NCI-H82 treated with DMSO at 0.1 percent for 48 hours (cell line): ENCODE data around the gene KRTAP5-6.
"Not testable (repeated sequence)": the region's sequence is repeated elsewhere in the genome, so short reads cannot be mapped to it uniquely, and the experiment has no call there.

Source experiments
- DNase-seq: peaks from one replicate; lab custom pipeline; 2025; ENCODE audit not compliant: unreplicated experiment; lab: John Stamatoyannopoulos, UW

KRTAP5-6 gene

DNA sequence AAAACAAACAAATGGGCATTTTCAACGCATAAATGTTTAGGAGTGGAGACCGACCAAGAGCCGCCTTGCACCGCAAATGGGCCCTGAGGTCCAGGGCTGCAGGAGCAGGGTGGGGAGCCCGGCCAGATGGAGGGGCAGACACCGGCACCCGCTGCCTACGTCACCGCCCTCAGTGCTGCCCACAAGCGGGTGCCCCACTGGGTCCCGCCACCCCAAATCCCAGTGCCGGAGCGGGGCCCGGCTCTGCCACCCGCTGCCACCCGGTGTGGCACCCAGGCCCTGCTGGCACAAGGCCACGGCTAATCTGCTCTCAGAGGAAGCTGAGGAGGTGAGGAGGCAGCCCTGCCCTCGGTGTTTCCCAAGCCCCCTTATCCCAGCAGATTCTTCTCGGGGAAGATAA is 13.8 kb upstream of the KRTAP5-6 start:
- not testable (repeated sequence) for DNase-seq

DNA sequence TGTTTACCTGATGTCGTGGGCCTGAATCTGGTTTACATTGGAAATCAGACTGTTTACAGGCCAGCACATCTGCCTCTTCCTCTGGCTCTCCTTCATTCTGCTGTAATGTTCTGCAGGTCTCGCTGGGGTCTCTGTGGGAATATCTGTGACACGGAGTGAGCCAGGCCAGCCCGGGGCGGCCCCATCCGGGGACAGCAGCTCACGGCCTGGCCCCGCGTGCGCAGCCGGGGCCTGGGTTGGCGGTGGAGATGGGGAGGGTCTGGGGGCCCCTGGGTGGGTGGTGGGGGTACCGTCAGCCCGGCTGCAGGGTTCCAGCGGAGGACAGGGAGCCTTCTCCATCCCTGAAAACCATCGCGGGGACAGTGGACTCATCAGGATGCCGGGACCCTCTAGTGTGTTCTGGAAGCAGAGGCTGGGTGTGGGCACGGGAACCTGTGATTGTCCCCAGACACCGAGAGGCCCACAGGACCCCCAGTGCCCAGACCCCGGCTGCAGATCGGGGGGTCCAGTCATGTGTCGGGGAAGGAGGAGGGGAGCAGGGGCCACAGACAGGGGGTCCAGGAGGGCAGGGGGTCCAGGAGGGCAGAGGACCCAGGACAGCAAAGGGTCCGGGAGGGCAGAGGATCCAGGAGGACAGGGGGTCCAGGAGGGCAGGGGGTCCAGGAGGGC is 13.0 kb upstream of the KRTAP5-6 start:
- not testable (repeated sequence) for DNase-seq

DNA sequence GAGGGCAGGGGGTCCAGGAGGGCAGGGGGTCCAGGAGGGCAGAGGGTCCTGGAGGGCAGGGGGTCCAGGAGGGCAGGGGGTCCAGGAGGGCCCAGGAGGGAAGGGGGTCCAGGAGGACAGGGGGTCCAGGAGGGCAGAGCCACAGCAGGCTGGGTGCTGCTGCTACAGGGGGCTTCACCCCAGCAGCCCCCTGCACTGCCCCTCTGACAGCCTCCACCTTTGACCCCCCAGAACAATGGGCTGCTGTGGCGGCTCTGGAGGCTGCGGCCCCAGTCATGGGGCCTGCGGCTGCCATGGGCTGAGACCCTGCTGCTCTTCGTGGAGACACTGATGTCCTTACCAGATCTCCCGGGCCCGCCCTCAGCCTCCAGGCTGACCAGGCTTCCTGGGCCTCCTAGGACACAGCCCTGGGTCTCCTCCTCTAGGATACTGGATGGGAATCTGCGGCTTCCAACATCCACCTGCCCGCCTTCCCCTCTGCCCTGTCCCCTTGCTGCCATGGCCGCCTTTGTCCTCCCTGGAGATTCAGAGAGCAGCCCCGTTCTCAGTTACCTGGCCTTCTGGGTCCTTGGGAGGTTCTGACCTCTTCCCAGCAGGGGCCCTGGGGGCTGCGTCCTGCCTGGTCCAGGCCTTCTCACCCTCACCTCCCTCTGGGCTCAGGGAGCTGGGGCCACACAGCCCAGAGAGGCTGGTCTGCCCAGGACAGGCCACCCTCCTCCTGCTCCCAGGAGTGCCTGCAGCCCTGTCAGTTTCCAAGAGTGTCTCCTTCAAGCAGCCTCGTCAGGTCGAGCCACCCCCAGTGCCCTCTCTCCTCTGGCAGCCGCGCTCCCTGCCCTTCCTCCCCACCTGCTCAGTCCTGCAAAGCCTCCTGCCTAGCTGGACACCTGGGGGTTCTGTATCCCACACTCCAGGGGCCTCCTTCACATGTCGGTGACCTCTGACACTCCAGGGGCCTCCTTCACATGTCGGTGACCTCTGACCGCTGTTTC is 11.8 kb upstream of the KRTAP5-6 start:
- not testable (repeated sequence) for DNase-seq

DNA sequence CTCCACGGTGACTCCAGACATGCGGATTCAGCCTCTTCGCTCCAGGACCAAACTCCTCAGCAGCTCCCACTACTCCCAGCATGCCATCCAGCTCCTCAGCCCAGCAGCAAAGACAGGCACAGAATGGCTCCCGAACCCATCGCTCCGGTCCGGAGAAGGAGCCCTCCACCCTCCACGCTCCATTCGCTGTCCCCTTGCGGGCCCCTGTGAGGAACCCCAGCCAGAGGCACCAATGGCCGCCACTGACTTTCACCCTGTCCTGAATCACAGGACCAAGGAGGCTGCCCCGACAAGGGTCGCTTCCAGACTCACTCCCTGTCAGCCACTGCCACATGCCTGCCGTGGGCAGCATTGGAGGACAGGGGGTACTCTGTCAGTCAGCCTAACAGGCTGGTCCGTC is 10.8 kb upstream of the KRTAP5-6 start:
- DNase-seq, result not testable (repeated sequence)

DNA sequence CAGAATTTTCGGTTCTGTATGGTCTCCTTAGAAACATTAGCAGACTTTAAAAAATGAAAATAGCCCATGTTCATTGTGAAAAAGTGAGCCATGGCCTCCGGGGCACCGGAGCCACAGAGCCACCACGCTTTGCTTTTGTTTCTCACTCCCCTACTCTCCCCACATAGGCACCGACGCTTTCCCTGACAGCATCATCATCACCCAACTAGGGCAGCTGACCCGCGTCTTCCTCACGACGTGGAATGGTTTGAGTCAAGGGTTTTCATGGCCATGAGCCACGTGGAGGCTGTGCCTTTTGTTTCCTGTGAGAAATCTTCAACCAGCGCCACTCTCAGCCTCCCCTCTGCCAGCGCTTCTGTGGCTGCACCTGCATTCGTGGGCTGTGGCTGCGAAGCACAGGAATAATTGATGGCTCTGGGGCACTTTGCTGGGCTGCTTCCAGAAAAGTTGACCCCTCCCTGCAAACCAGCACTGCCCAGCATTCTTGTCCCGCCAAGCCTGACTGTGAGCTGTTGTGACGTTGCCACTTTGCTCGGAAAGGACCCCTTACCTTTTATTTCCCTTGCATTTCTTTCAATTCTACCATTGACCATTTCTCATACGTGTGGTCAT is 8.6 kb upstream of the KRTAP5-6 start:
- not testable (repeated sequence) for DNase-seq

DNA sequence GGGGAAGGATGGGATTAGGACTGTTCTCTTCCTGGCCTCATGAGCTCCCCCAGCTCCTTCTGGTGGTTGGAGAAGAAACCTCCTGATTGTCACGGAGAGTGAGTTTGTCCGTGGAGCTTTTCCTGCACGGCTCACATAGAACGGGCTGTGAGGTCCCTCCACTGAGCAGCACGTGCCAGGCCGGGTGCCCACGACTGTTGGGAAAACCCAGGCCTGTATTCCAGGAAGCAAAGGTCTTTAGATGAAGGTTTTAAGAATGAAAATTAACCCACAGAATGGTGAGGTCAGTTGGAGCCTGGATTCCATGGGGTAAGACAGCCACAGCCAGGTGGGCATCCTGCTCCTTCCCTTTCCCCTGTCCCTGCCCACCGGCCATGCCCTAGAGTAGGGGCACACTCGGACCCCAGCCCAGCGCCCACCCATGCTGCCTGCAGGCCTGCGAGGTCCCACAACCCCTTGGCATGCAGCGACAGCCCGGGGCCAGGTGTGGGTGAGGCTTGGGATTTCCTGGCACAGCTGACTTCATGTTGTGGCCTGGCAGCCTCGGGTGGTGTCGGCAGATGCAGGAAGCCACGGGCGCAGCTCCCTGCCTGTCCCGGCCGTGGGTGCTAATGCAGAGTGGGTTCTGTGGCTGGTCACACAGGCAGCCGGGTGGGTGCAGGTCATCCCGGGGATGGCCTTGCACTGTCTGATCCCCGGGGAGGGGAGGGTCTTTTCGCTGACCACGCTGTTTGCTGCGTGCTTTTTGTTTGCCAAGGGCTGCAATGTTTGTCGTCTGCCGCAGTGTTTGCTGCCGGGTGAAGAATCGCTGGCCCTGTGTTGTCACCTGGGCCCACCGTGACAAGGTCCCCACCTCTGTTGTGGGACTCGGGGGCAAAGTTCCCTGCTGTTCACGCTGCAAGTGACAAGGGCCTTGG is 7.5 kb upstream of the KRTAP5-6 start:
- DNase-seq, result not testable (repeated sequence)

DNA sequence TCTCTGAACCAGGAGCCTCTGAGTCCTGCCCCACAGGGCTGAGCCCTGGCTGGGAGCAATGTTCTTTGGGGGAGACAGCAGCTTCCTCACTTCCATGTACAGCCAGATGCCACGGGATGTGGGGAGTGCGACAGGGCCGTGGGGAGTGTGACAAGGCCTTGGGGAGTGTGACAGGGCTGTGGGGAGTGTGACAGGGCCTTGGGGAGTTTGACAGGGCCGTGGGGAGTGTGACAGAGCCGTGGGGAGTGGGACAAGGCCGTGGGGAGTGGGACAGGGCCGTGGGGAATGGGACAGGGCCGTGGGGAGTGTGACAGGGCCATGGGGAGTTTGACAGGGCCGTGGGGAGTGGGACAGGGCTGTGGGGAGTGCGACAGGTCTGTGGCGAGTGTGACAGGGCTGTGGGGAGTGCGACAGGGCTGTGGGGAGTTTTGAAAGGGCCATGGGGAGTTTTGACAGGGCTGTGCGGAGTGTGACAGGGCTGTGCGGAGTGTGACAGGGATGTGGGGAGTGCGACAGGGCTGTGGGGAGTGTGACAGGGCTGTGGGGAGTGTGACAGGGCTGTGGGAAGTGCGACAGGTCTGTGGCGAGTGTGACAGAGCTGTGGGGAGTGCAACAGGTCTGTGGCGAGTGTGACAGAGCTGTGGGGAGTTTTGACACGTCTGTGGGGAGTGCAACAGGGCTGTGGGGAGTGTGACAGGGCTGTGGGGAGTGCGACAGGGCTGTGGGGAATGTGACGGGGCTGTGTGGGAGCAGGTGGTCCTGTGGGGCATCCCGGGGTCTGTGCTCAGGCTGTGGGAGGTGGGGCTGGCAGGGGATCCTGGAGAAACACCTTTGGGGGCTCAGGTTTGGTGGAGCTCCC is 6.6 kb upstream of the KRTAP5-6 start:
- DNase-seq, result no peak

DNA sequence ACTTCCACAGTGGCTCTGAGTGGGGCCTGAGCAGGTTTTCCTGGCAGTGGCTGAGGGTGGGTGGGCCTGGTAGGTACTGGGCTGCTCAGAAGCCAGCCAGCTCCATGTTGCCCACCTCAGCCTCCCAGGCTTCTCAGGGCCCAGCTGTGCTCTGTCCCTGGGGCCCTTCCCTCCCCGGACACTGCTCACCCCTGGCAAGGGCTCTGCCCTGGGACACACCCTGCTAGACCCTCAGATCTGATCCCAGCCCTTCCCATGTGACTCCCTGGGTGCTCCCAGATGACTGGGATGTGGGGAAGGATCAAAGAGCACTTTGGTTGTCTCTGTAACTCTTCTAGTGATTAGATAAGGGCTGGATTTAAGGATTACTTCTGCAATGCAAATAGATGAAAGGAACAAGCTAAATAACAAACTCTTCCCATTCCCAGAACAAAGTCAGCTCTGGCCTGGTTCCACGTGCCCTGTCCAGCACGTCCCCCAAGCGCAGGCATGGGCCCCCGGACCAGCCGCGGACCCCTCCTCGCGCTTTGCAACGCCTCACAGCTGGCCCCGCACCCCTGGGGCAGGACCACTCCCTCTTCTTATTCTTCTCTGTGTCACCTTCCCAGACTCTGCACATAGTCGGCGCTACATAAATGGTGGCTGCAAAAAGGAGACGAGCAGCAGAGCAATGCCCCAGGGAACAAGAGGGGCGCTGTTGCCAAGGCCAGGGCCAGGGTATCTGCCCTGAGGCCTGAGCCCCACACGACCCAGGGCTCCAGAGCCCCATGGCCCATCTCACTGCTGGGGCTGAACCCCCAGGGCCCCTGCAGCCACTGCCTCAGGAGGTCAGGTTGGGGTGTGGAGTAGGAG is 5.7 kb upstream of the KRTAP5-6 start:
- no peak for DNase-seq

DNA sequence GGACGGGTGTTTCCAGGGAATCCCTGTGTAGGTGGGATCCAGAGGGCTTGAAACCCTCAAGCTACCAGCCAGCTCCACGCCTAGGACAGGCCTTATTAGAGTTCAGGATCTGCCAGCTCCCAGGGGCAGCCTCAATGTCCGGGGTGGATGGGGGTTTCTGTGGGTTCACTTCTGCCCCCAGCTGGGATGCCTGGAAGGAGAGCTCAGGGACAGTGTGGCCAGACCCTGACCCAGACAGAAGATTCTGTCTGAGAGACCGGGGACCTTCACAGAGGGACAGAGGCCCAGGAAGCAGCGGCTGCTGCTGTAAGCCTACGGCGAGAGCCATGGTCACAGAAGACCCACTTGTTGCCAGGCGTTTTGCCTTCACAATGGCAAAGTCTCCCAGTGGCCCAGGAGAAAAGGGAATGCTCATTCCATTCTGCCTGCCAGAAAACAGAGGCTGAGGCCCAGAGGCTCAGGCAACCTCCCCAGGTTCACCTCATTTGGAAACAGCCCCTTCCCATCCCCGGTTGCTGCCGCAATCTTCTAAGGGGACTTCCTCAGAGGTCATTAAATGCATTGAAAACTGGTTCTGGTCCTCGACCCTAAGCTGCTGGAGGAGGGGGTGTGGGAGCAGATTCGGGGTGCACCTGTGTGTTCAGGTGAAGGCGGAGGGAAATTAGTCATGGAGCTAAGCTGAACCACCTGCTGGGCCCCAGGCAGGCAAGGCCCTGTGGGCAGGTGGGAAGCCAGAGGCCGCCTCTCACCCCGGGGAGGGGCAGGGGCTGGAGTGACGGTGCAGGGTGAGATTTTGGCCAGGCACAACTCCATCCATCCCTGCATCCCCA is 4.9 kb upstream of the KRTAP5-6 start:
- DNase-seq, result no peak

DNA sequence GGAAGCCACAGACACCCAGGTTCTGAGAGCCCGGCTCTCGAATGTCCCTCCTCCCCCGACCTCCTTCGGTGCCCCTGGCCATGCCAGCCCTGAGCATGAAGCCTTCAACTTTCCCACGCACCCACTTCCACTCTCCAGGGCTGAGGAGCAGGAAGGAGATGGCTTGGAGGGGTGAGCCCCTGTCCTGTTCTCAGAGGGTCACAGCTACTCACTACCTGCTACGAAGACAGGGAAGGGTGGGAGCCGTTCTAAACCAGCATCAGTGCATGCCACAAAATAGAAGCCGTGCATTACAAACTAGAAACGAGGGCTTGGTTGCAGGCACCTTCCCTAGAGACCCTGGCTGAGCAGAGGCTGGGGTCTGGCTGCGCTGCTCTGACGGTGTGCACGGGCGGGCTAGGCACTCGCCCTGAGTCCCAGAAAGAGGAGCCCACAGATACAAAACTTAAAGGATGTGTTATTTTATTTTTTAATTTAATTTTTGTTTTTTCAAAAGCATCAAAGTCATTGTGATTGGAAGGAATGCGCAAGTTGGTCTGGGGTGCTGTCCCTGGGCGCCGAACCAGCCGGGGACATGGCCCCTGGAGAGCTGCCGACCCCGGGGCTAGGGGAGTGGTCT is 4.2 kb upstream of the KRTAP5-6 start:
- DNase-seq, result no peak

DNA sequence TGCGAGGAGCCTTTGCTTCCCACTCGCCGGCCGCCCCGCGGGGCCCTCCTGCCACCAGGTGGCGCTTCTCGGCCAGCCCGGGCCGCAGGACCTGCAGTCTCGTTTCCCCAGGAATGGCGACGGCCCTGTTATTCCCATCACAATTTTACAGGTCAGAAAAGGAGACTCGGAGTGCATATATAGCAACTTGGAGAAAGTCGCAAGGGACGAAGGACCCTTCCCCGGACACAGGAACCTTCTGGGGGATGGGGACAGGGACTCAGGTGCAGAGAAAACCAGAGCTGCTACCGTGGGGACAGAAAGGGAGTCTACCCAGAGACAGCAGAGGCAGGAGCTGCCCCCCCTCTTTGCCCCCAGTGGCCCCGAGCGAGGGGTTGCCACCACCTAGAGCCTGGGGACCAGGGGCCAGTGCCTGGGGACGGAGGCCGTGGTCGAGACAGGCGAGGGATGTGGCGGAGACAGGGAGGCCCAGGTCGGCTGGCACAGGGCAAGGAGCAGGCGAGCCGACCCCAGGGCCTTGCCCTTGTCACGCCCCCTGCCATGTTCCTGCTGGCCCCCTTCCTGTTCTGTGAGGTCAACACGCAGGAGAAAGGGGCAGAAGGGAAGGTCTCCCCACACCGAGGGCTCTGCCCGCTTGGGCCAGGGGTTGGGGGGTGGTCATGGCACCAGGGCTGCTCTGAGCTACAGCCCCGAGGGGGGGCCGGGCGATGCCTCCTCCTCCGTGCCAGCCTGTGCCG is 3.5 kb upstream of the KRTAP5-6 start:
- no peak for DNase-seq

DNA sequence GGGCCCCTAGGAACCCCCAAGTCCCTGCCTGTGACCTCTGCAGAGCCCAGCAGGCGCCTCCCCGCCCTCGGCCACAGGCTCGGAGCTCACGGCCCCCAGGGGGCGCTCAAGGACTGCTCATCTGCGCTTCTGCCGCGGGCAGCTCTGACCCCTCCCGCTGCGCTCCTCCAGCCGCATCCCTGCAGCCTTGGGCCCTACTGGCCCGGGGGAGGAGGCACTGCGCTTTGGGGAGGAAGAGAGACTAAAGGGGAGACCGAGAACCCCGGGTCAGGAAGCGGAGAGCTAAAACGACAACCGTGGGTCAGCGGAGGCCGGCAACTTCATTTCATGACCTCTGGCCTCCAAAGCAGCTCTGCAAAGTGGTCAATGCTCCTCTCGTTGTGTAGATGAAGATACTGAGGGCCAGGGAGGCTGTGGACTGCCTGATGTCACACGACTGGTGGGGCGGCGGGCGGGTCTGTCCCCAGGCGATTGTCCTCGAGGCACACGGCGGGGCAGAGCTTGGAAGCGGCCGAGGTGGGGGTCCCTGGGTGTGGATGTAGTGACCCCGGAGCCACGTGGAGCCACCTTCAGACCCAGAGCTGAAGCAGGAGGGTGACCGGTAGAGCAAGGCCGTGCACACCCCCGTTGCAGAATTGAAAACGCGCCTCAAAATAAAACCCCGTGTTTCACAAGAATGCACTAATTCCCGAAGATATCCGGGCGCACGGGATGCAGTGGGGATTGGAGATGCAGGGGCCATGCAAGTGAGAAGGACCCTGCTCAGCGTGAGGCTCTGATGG is 2.7 kb upstream of the KRTAP5-6 start:
- DNase-seq, result no peak

DNA sequence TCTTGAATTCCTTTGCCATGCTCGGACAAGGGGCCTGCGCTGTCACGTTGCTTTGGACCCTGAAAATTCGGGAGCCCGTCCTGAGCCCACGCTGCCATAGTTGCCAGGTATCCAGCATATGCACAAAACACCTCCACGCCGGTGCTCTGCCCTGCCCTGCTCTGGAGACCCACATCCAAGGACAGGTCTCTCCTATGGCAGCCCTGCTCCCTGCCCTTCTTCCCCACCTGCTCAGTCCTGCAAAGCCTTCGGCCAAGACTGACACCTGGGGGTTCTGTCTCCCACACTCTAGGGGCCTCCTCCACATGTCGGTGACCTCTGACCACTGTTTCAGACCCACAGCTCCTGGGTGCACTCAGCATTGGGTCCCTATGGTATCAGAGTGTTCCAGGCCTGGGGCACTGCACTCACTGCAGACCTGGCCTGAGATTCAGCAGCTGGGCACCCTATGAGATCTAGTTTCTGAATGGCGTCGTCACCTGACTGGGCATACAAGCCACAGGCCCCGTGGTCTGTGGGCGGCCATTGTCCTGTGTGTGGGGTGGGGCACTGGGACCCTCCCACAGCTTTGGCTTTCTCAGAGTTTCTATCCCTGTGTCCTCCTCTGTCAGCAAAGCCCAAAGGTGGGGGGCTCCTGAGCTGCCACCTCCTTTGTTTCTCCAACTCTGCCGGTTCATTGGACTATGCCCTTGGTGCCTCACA is 2.0 kb upstream of the KRTAP5-6 start:
- DNase-seq, result no peak

DNA sequence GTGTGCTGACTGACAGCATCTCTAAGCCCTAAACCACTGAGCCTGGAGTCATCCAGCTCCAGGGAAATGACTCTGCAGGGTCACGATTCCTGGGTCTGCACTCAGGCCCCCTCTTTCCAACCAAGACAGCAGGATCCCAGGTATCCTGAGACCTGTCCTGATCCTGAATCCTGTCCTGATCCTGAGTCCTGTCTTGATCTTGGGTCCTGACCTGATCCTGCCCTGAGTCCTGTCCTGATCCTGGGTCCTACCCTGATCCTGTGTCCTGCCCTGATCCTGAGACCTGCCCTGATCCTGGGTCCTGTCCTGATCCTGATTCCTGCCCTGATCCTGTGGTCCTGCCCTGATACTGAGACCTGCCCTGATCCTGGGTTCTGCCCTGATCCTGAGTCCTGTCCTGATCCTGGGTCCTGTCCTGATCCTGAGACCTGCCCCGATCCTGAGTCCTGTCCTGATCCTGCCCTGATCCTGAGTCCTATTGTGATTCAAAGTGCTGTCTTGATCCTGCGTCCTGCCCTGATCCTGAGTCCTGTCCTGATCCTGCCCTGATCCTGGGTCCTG is 1.4 kb upstream of the KRTAP5-6 start:
- DNase-seq, result no peak

DNA sequence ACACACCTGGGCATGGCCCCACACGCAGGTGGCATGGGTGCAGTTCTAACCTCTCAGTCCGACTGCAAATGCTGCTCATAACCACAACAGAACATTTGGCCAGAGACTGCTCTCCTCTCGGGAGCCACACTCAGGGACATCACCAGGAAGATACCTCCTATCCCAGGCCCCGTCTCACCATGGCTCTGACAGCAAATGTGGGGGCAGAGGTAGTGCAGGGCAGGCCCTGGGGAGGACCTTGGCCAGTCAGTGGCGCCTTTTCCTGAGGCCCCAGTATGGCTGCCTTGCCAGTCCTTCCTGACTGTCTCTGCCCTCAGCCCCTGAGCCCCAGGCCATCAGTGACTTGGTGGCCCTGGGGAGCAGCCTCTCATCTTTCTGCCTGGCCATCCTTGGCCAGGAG is 2.8 kb downstream of the KRTAP5-6 start:
- DNase-seq, result no peak
